Fibroblast of mammary gland (primary cell): Measurements from ENCODE around the gene CALR3.
"Not testable (repeated sequence)": the region's sequence is repeated elsewhere in the genome, so short reads cannot be mapped to it uniquely, and the experiment has no call there.

Experiments used
- DNase-seq: peaks from one replicate; pipeline ENCODE4 v3.0.0-alpha.2; 2010; ENCODE audit warnings: low read depth
- H3K4me3 ChIP-seq: 2 replicates; pipeline ENCODE4 v1.5.1; 2011; ENCODE audit warnings: low read depth, mild to moderate bottlenecking, low read length, moderate library complexity; ENCODE audit not compliant: control insufficient read depth
- CTCF ChIP-seq: conservative IDR thresholded peaks from 2 replicates; pipeline ENCODE4 v1.5.1; 2011; ENCODE audit warnings: low read depth, low read length, inconsistent platforms; ENCODE audit not compliant: control insufficient read depth, insufficient read depth

The CALR3 gene

GRCh38 chr19:16519230-16519687 is 23.3 kb upstream of the CALR3 start:
- no peak for TF ChIP-seq CTCF
- DNase-seq = no peak
- no peak overlapping the region for H3K4me3 ChIP-seq

GRCh38 chr19:16518483-16519229 is 22.7 kb upstream of the CALR3 start:
- DNase-seq = no peak
- no peak for TF ChIP-seq CTCF
- no peak overlapping the region for H3K4me3 ChIP-seq

GRCh38 chr19:16518061-16518460 is 22.1 kb upstream of the CALR3 start:
- TF ChIP-seq CTCF = no peak
- DNase-seq = no peak
- H3K4me3 ChIP-seq = no peak overlapping the region

- TF ChIP-seq CTCF = no peak
- no peak for DNase-seq
- no peak overlapping the region for H3K4me3 ChIP-seq
These were observed 21.1 kb upstream of the CALR3 start for GRCh38 chr19:16516923-16517610.

GRCh38 chr19:16516381-16516780 is 20.4 kb upstream of the CALR3 start:
- H3K4me3 ChIP-seq = no peak overlapping the region
- no peak for TF ChIP-seq CTCF
- no peak for DNase-seq

GRCh38 chr19:16514383-16515019 is 18.5 kb upstream of the CALR3 start:
- TF ChIP-seq CTCF = no peak
- no peak for DNase-seq

GRCh38 chr19:16512611-16513010 is 16.6 kb upstream of the CALR3 start:
- not testable (repeated sequence) for DNase-seq, H3K4me3 ChIP-seq

More at GRCh38 chr19:16514383-16515019, 18.5 kb upstream of the CALR3 start:
- H3K4me3 ChIP-seq = no peak overlapping the region
